Lower leg skin (tissue), 3 donors: ENCODE data around the gene CD300H.

Experiments
- CTCF ChIP-seq, 3 donors: fragments of 450-650 bp; IDR thresholded peaks; one replicate each; pipeline ENCODE4 v1.5.1; 2016; ENCODE audit warnings: antibody characterized with exemption in 3 of 3, mild to moderate bottlenecking in 3 of 3, moderate library complexity in 2 of 3
- POLR2A ChIP-seq, 2 donors: fragments of 450-650 bp; IDR thresholded peaks; one replicate each; pipeline ENCODE4 v1.6.1; 2016 to 2017; ENCODE audit warnings: antibody characterized with exemption in 2 of 2, mild to moderate bottlenecking in 1 of 2, moderate library complexity in 1 of 2

DNA sequence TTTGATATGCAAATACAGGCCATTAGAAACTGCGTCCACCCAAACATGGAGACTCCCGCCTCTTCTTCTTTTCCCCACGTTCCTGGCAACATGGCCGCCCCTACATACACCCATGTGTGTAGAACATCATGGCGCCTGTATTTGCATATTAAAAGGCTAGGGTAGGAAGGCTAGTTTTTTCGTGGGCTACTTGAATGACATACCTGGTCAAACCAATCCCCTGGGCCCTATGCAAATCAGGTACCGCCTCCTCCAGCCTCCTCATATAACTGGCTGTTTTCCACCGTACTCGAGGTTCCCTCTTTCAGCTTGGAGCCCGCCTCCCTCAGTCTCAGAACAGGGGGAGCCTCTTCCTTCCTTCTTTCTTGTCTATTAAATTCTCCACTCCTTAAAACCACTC, 35.2 kb downstream of the CD300H start:
- TF ChIP-seq CTCF (IDR thresholded peaks at IDR 0.05): no peak
- TF ChIP-seq POLR2A (IDR thresholded peaks at IDR 0.05): no peak
